ENCODE results near the gene SETBP1.

GRCh38 chr18:44799907-44800421 is 119.3 kb downstream of the SETBP1 start:
- no peak for TF ChIP-seq YY1 (IDR thresholded peaks at IDR 0.05; ENCODE audit: insufficient read depth, insufficient read length)
- no peak for TF ChIP-seq SUZ12 (IDR thresholded peaks at IDR 0.05; ENCODE audit: extremely low read depth, insufficient read depth, insufficient read length)
- TF ChIP-seq ZNF274 (IDR thresholded peaks at IDR 0.05; ENCODE audit: low read depth, low read length): no peak
